Endodermal cell (in vitro differentiated cells): ENCODE measurements around the gene TP53RK. TPM values are rescaled to one million over a fixed set of nuclear protein-coding genes. Genes with fewer than 3 reads are reported as not detected.

Source experiments
- DNase-seq: peaks from one replicate; pipeline ENCODE4 v3.0.0-alpha.2; 2017
- H3K27ac ChIP-seq: 2 replicates; pipeline ENCODE4 v1.5.1; 2013; ENCODE audit warnings: mild to moderate bottlenecking, low read depth, low read length, moderate library complexity
- H3K27me3 ChIP-seq: 2 replicates; pipeline ENCODE4 v1.6.1; 2013; ENCODE audit warnings: mild to moderate bottlenecking, low read length, moderate library complexity; ENCODE audit not compliant: insufficient read depth, control insufficient read depth, poor library complexity, severe bottlenecking
- H3K36me3 ChIP-seq: 2 replicates; pipeline ENCODE4 v1.7.0; 2013; ENCODE audit warnings: mild to moderate bottlenecking, low read length, moderate library complexity; ENCODE audit not compliant: control insufficient read depth, insufficient read depth
- H3K4me1 ChIP-seq: one replicate; pipeline ENCODE4 v1.7.0; 2013; ENCODE audit warnings: low read length; ENCODE audit not compliant: control insufficient read depth, insufficient read depth
- H3K4me3 ChIP-seq: 2 replicates; pipeline ENCODE4 v1.5.1; 2013; ENCODE audit warnings: mild to moderate bottlenecking, low read length, moderate library complexity
- H3K9ac ChIP-seq: 2 replicates; pipeline ENCODE4 v1.6.1; 2013; ENCODE audit warnings: mild to moderate bottlenecking, low read length, moderate library complexity; ENCODE audit not compliant: poor library complexity, severe bottlenecking; ENCODE audit errors: extremely low read depth
- H3K9me3 ChIP-seq: 2 replicates; pipeline ENCODE4 v1.6.1; 2013; ENCODE audit warnings: mild to moderate bottlenecking, low read length, moderate library complexity; ENCODE audit not compliant: control insufficient read depth
- H3K27ac Mint-ChIP-seq: 2 replicates; pipeline ENCODE4 v1.8.0; 2020; ENCODE audit warnings: mixed read lengths
- H3K27me3 Mint-ChIP-seq: 2 replicates; pipeline ENCODE4 v1.8.0; 2021; ENCODE audit warnings: mild to moderate bottlenecking, mixed read lengths; ENCODE audit not compliant: insufficient read depth
- H3K36me3 Mint-ChIP-seq: 2 replicates; pipeline ENCODE4 v1.8.0; 2020; ENCODE audit warnings: low read depth, mixed read lengths
- H3K4me1 Mint-ChIP-seq: 2 replicates; pipeline ENCODE4 v1.8.0; 2020; ENCODE audit warnings: mixed read lengths
- H3K4me3 Mint-ChIP-seq: 2 replicates; pipeline ENCODE4 v1.8.0; 2020; ENCODE audit warnings: mild to moderate bottlenecking, moderate library complexity, mixed read lengths
- H3K9me3 Mint-ChIP-seq: 2 replicates; pipeline ENCODE4 v1.8.0; 2020; ENCODE audit warnings: mild to moderate bottlenecking, mixed read lengths
- CTCF ChIP-seq: fragments of 200-600 bp; sonication (generic); conservative IDR thresholded peaks from 2 replicates; pipeline ENCODE4 v1.5.0; 2021; ENCODE audit warnings: antibody characterized with exemption, mild to moderate bottlenecking
- WGBS, 2 experiments: methylation state at CpG; one replicate each; pipeline versions ENCODE4 v1.1.5 to v1.1.7; 2013; ENCODE audit warnings: missing lambda C conversion rate in 2 of 2, mixed read lengths in 1 of 2; ENCODE audit not compliant: insufficient coverage in 1 of 2, insufficient read length in 1 of 2; 5-methylcytosine and 5-hydroxymethylcytosine counted together
- total RNA-seq, 2 donors: library from RNA; stranded (reverse); fragmentation: NEBNext Ultra II Directional in 1 of 2; extraction: Animal tissue kit (Norgen Biotek cat#: 25700) in 1 of 2; gene quantifications; 2 replicates in 1 of 2; 3 replicates in 1 of 2; pipeline ENCODE4 v1.2.1, GENCODE V29; 2021

The TP53RK gene
- total RNA-seq, 2 donors from 2014 or later, result 9.4 to 9.9 TPM

GRCh38 chr20:46640044-46640443, 49.2 kb downstream of the TP53RK start:
- no peaks in the 10 kb centered on the region for H3K36me3 ChIP-seq
- peaks cover 53% of the 10 kb centered on the region for H3K27me3 ChIP-seq
- no peak for DNase-seq
- Mint-ChIP-seq H3K4me1 (no peaks in the 10 kb centered on the region), H3K27me3 (peaks cover 45% of the 10 kb centered on the region), H3K9me3 (peaks cover 5% of the 10 kb centered on the region), H3K4me3 (no peak overlapping the region), H3K27ac (no peak overlapping the region), H3K36me3 (no peaks in the 10 kb centered on the region)
- no peak overlapping the region for H3K27ac ChIP-seq
- TF ChIP-seq CTCF, result no peak
- WGBS, 2 experiments, result 83 to 87% methylated on average over 6 of the region's 6 CpGs
- no peaks in the 10 kb centered on the region for H3K4me1 ChIP-seq
- no peak overlapping the region for H3K9ac ChIP-seq
- no peak overlapping the region for H3K4me3 ChIP-seq
- no peaks in the 10 kb centered on the region for H3K9me3 ChIP-seq

- H3K4me3 ChIP-seq, result no peak overlapping the region
These were observed 49.7 kb downstream of the TP53RK start for GRCh38 chr20:46639587-46639986.

GRCh38 chr20:46638898-46639274, 50.4 kb downstream of the TP53RK start:
- DNase-seq, result no peak
- Mint-ChIP-seq H3K4me3 (no peak overlapping the region), H3K27ac (no peak overlapping the region), H3K27me3 (peaks cover 40% of the 10 kb centered on the region), H3K36me3 (no peaks in the 10 kb centered on the region), H3K4me1 (no peaks in the 10 kb centered on the region), H3K9me3 (peaks cover 3% of the 10 kb centered on the region)
- Histone ChIP-seq H3K9ac (no peak overlapping the region), H3K27ac (no peak overlapping the region), H3K27me3 (peaks cover 41% of the 10 kb centered on the region), H3K4me3 (no peak overlapping the region), H3K36me3 (no peaks in the 10 kb centered on the region), H3K9me3 (no peaks in the 10 kb centered on the region), H3K4me1 (no peaks in the 10 kb centered on the region)
- no peak for TF ChIP-seq CTCF
- WGBS, 2 experiments, result 90 to 93% methylated on average over 4 of the region's 4 CpGs

More at GRCh38 chr20:46639587-46639986, 49.7 kb downstream of the TP53RK start:
- H3K9me3 ChIP-seq, result no peaks in the 10 kb centered on the region
- no peaks in the 10 kb centered on the region for H3K36me3 ChIP-seq
- Mint-ChIP-seq H3K9me3 (peaks cover 3% of the 10 kb centered on the region), H3K27ac (no peak overlapping the region), H3K4me1 (no peaks in the 10 kb centered on the region), H3K4me3 (no peak overlapping the region), H3K27me3 (peaks cover 44% of the 10 kb centered on the region), H3K36me3 (no peaks in the 10 kb centered on the region)
- 87 to 100% methylated on average over 1 to 3 of the region's 3 CpGs for WGBS, 2 experiments
- no peak overlapping the region for H3K27ac ChIP-seq
- H3K27me3 ChIP-seq, result peaks cover 48% of the 10 kb centered on the region
- H3K4me1 ChIP-seq, result no peaks in the 10 kb centered on the region
- no peak for DNase-seq
- H3K9ac ChIP-seq, result no peak overlapping the region
- TF ChIP-seq CTCF, result no peak
